GM18502 (cell line): Measurements from ENCODE around the gene VSIR.

ENCODE experiments used
- ATAC-seq: cut with Tn5 transposase; IDR thresholded peaks from one replicate; pipeline ENCODE4 v1.9.1; 2021; ENCODE audit warnings: mild to moderate bottlenecking; ENCODE audit not compliant: unreplicated experiment, poor library complexity

Gene VSIR

GRCh38 chr10:71767420-71768035, 5.8 kb downstream of the VSIR start:
- no peak for ATAC-seq

GRCh38 chr10:71766717-71767419, 6.5 kb downstream of the VSIR start:
- no peak for ATAC-seq

- no peak for ATAC-seq
Measured at GRCh38 chr10:71765906-71766716, 7.2 kb downstream of the VSIR start.

GRCh38 chr10:71765176-71765904, 8.0 kb downstream of the VSIR start:
- ATAC-seq, result no peak

- ATAC-seq, result no peak
Measured at GRCh38 chr10:71763352-71764127, 9.8 kb downstream of the VSIR start.

GRCh38 chr10:71762324-71762723, 11.0 kb downstream of the VSIR start:
- no peak for ATAC-seq

GRCh38 chr10:71761541-71762113, 11.7 kb downstream of the VSIR start:
- ATAC-seq, result no peak

DNA sequence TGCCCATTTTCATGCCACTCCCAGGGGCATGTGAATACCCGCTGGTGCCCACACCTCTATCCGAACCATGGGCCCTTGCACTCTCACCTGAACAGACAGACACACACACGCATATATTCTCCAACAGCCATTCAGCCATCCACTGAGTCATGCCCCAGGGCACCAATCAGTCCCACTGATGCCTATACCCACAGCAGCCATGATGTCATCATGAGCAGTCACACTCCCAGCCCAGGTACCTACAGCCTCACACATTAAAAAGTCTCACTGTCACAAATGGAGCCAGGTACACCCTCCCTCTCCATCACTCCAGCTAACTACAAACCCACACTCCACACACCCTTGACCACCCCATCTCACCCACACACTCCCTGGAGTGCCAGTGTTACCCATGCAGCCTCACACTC, 12.2 kb downstream of the VSIR start:
- ATAC-seq, result no peak

GRCh38 chr10:71757399-71757922, 15.9 kb downstream of the VSIR start:
- ATAC-seq, result no peak

- ATAC-seq, result no peak
Measured at GRCh38 chr10:71756311-71757191, 16.8 kb downstream of the VSIR start.

DNA sequence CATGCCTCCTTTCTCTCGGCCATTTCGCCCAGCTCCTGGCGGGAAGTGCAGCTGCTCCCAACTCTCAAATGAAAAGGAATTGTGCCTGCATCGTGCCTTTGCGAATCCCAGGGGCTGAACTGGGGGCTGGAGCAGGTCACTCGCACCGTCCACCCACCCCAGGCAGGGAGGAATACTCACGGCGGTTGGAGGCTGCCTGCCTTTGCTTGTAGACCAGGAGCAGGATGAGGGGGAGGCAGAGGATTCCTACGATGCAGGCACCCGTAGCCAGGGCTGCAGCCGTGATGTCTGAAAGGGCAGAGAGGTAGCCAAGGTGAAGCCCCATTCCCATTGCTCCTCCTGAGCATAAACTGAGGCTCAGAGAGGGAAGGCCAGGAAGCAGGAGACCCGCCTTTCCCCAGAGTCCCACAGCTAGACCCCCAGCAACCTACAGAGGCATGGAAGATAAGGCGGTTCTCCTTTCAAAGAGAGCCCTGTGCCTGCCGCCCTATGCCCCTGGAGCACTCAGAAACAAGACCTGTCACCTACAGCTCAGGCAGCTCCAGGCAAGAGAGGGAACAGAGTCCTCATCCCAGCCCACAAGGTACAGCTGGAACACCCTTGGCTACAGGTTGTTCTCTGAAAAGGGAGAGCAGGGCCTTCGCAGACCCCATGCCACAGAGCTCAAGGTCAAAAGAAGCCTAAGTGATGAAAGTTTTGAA, 18.0 kb downstream of the VSIR start:
- ATAC-seq, result no peak

GRCh38 chr10:71754562-71754961, 18.8 kb downstream of the VSIR start:
- no peak for ATAC-seq

- ATAC-seq, result no peak
Measured at GRCh38 chr10:71753960-71754505, 19.3 kb downstream of the VSIR start.

DNA sequence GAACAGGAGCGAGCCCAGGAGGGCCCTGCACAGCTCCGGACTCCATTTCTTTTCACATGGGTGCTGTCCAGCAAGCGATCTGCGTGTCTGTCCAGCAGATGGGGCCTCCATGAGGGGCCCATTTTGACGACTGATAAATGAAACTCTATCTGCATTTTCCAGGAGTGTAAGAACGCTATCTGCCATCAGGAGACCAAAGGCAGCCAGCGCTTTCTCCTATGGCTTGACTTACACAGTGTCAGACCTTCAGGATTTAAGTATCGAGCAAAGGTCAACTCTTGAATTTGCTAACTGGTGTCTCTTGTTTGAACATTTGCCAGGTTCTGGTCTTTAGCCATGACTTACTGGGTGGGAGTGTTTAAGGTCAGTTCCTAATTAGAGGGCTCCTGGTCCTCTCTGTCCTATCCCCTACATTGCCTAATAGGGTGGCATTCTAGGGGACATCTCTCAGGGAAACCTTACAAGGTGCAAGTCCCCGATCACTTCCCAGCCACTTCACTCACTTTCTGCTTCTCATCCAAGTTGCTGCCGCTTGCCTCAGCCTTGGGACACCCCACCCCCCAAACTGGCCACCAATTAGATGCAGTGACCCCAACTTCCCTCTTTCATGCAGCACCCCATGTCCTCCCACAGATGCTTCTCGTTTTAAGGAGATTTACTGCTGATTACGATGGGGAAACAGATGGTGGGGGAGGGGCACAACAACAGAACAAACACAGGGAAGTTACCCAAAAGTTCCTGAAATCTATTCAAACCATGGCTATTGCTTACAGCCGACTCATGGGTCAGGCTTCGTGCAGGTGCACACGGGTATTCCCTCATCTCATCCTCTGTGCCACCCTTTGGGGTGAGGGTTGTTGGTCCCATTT, 20.0 kb downstream of the VSIR start:
- ATAC-seq, result no peak

GRCh38 chr10:71752391-71753090, 20.8 kb downstream of the VSIR start:
- ATAC-seq, result no peak
